PC-9 (cell line): ENCODE results near the gene CSTF1.

Source experiments
- CTCF ChIP-seq: fragments of 200-600 bp; sonication (generic); conservative IDR thresholded peaks from 2 replicates; pipeline ENCODE4 v1.6.1; 2017; ENCODE audit warnings: mixed run types, antibody characterized with exemption, mild to moderate bottlenecking, moderate library complexity
- EZH2 ChIP-seq: fragments of 200-600 bp; sonication (generic); IDR thresholded peaks from 2 replicates; pipeline ENCODE4 v1.8.0; 2017; ENCODE audit warnings: antibody characterized with exemption, low read depth

- TF ChIP-seq CTCF (no peak), EZH2 (no peak)
Observed at GRCh38 chr20:56428881-56429280, 36.4 kb downstream of the CSTF1 start.
